H1 (cell line): ENCODE results near the gene C2CD4B. TPM values are rescaled to one million over a fixed set of nuclear protein-coding genes. Genes with fewer than 3 reads are reported as not detected.

Source experiments
- CBX8 ChIP-seq: fragments of 300-800, 300-1000 bp; sonication (generic); IDR thresholded peaks from 2 replicates; pipeline ENCODE4 v1.7.1; 2016; ENCODE audit warnings: low read depth, low read length, borderline replicate concordance
- CEBPB ChIP-seq: IDR thresholded peaks from 2 replicates; pipeline ENCODE4 v1.6.1; 2012; ENCODE audit warnings: low read depth, low read length
- CHD7 ChIP-seq: fragments of 300-600 bp; sonication (generic); IDR thresholded peaks from 2 replicates; pipeline ENCODE4 v1.7.1; 2012; ENCODE audit warnings: low read length, moderate library complexity, mild to moderate bottlenecking, inconsistent platforms; ENCODE audit not compliant: insufficient replicate concordance
- CREB1 ChIP-seq: IDR thresholded peaks from 2 replicates; pipeline ENCODE4 v1.6.1; 2012; ENCODE audit warnings: inconsistent platforms
- FOSL1 ChIP-seq: IDR thresholded peaks from 2 replicates; pipeline ENCODE4 v1.6.1; 2011; ENCODE audit warnings: mild to moderate bottlenecking, low read depth, low read length, moderate library complexity; ENCODE audit not compliant: insufficient read depth
- MAFK ChIP-seq: IDR thresholded peaks from 2 replicates; pipeline ENCODE4 v1.6.1; 2012; ENCODE audit warnings: low read depth, mild to moderate bottlenecking, improper control_type of control experiment, low read length
- PHF8 ChIP-seq: fragments of 200-600 bp; sonication (generic); conservative IDR thresholded peaks from 2 replicates; pipeline ENCODE4 v1.7.1; 2012; ENCODE audit warnings: low read depth, mild to moderate bottlenecking, inconsistent platforms, low read length, moderate library complexity
- POU5F1 ChIP-seq: IDR thresholded peaks from 2 replicates; pipeline ENCODE4 v1.6.1; 2011; ENCODE audit warnings: low read depth, mild to moderate bottlenecking, low read length, moderate library complexity
- SP2 ChIP-seq: IDR thresholded peaks from 2 replicates; pipeline ENCODE4 v1.6.1; 2012; ENCODE audit warnings: mild to moderate bottlenecking, low read length, inconsistent platforms
- TAF1 ChIP-seq: IDR thresholded peaks from 2 replicates; pipeline ENCODE4 v1.6.1; 2011; ENCODE audit warnings: mild to moderate bottlenecking, low read depth, low read length
- TBP ChIP-seq: IDR thresholded peaks from 2 replicates; pipeline ENCODE4 v1.6.1; 2011; ENCODE audit warnings: low read depth, low read length, improper control_type of control experiment
- polyA plus RNA-seq, 7 experiments: library from polyadenylated mRNA; depleted of rRNA in 3 of 7; stranded (reverse) in 5 of 7; unstranded in 2 of 7; fragments of >200 nt in 5 of 7; fragments of 200-250 nt in 2 of 7; gene quantifications; 1 replicate in 5 of 7; 2 replicates in 1 of 7; 4 replicates in 1 of 7; pipeline versions ENCODE4 v1.2.1 to v1.2.3, GENCODE V29; 2011 to 2013; ENCODE audit warnings: missing spikeins in 2 of 7, mixed read lengths in 2 of 7
- total RNA-seq: library from RNA; stranded (reverse); fragmentation: NEBNext Ultra II Directional; extraction: Animal tissue kit (Norgen Biotek cat#: 25700); gene quantifications from 2 replicates; pipeline ENCODE4 v1.2.1, GENCODE V29; 2021

The C2CD4B gene
- total and polyA plus RNA-seq, 2 of the 8 experiments (the other 6 are each of a cell fraction or from before 2014, with no cell fraction given): 0.12 to 0.73 TPM

- TF ChIP-seq CHD7 (no peak), TBP (no peak), TAF1 (no peak), PHF8 (no peak), MAFK (no peak), CBX8 (no peak), CREB1 (no peak), FOSL1 (no peak), CEBPB (no peak), SP2 (no peak), POU5F1 (no peak)
Measured at GRCh38 chr15:62183130-62183529, 18.0 kb upstream of the C2CD4B start (continued).
